Stimulated activated CD4-positive, alpha-beta T cell treated with anti-CD3 and anti-CD28 coated beads, Interleukin-4, amount 100 ng/mL, for 48 hours (primary cell): ENCODE measurements around the gene NLRP14.

ENCODE experiments used
- DNase-seq, 2 donors: peaks; one replicate each; pipeline ENCODE4 v3.0.0-alpha.2; 2020; ENCODE audit warnings: low read depth in 2 of 2

Gene NLRP14

GRCh38 chr11:7020183-7020917 is at the start of gene NLRP14, which contains the start of gene ZNF214:
Gene NLRP14 (plus strand): TSS chr11:7020479. CDS start chr11:7038587, 18,108 bp downstream.
Gene ZNF214 (minus strand): TSS chr11:7020346. CDS start chr11:7002835, 17,511 bp downstream.
- DNase-seq: no peak

GRCh38 chr11:6979365-6979764 is 40.9 kb upstream of the NLRP14 start:
- no peak for DNase-seq

DNA sequence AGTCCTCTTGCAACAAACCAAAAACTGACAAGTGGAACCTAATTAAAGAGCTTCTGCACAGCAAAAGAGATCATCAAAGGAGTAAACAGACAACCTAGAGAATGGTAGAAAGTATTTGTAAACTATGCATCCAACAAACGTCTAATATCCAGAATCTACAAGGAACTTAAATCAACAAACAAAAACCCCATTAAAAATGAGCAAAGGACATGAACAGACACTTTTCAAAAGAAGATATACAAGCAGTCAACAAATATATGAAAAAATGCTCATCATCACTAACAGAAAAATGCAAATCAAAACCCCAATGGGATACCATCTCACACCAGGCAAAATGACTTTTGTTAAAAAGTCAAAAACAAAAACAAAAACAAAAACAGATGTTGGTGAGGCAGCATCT is 33.8 kb upstream of the NLRP14 start:
- no peak for DNase-seq

DNA sequence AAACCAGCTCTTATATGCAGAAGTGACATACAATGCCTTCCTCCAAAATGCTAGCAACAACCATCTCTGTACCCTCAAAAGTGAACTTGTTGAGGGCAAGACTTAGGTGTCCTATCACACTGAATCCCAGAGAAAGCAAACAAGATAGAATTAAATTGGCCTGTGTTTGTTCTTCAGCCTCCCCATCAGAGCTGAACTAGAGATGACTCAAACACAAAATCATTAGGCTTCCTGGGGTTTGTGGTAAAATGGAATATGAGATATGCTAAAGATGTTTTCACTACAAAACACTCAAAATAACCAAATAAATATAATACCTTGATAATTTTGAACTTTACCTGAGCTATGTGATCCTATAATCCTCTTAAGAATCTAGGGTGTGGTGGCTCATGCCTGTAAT is 31.8 kb upstream of the NLRP14 start:
- DNase-seq: no peak

DNA sequence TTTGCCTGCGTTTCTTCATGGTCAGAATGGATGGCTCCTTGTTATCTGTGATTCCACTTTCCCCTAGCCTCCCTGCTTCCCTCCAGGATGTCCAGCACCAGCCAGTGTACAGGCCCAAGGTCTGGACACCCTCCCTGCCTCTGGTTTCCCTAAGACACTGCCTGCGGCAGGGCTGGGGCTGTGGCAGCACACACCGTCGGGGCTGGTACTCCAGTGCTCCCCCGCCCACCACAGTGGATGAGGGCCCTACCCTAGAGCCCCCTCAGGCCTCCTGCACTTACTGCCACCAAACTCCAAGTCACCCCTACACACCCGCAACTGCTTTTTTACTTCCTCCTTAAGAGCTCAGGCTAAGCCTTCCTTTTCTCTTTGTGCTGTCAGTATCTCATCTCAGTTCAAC is 29.1 kb upstream of the NLRP14 start:
- no peak for DNase-seq

- no peak for DNase-seq
Measured at GRCh38 chr11:6992026-6992425, 28.3 kb upstream of the NLRP14 start.

GRCh38 chr11:6992457-6993417 is 27.5 kb upstream of the NLRP14 start:
- DNase-seq: no peak

DNA sequence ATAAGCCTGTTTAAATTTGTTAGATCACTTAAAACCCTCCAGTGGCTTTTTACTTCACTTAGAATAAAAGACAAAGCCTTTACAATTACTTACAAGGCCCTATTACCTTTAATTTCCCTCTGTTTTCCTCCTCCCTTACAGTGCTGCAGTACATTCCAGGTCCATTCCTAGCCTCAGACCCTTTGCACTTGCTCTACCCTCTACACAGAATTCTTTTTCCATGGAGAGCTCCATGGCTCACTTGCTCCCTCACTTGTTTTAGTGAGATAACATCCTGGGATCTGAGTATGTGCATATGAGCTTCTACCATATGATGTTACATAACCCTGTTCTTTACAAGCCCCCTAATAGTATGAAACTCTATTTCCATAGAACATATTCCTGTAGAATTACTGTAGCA is 24.6 kb upstream of the NLRP14 start:
- no peak for DNase-seq

DNA sequence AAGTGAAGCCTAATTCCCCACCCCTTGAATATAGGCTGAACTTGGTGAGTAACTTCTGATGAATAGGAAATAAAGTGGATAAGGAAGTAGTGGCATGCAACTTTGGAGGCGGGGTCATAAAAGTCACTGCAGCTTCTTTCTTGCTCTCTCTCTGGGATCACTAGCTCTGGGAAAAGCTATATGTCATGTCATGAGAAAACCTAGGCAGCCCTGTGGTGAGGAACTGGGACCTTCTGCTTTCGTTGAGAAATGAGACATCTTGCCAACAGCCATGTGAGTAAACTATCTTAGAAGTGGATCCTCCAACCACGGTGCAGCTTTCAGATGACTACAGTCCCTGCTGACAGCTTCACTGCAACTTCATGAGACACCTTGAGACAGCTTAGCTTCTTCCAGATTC is 15.8 kb upstream of the NLRP14 start:
- no peak for DNase-seq

GRCh38 chr11:7014118-7014517 is 6.2 kb upstream of the NLRP14 start:
- DNase-seq: no peak

DNA sequence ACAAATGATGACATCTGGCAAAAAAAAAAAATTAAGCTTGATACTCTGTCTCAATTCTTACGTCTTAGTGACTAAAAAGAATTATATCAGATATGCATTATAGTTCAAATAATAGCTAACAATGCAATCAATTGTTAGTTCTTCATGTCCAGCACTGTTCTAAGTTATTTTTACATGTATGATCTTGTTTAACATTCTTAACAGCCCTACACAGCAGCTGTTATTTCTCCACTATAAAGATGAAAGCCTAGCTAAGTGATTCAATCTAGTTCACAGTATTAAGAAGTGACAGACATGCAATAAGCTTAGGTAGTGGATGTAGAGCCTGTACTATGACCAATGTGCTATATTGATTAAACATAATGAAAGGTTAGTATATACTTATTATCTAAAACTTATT is 4.3 kb upstream of the NLRP14 start:
- no peak for DNase-seq

DNA sequence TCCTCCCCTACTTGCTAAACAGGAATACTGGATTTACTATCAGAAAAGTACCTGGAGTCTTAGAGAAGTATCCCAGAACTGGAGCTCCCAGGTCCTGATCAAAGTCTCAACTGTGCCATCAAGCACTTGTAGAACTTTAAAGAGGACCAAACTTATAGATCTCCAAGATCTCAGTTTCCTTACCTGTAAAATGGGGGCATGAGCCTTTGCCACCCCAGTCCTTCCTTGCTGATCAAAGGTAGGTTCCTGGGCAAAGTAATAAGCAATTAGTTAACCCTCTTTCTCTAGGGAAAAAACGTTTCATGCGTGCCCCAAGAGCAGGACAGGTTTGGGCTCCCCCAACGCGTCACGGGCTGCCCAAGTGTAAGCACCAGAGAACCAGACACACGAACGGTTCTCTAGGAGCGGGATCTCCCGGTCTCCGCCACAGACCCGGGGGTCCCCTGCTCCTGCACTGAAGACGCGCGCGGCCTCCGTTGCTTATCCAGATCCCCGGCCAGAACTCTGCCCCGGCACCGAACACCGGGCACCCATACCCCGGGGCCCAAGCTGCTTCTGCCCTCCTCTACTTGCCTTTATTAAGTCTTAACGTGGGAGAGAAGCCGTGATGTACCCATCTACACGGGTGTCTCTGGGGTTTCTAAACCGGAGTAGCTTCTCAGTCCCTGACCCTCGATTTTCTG is 638 bp upstream of the NLRP14 start:
- no peak for DNase-seq

- no peak for DNase-seq
Measured at GRCh38 chr11:7021318-7021717, 1.0 kb downstream of the NLRP14 start.

- no peak for DNase-seq
Measured at GRCh38 chr11:7028141-7028540, 7.9 kb downstream of the NLRP14 start.

DNA sequence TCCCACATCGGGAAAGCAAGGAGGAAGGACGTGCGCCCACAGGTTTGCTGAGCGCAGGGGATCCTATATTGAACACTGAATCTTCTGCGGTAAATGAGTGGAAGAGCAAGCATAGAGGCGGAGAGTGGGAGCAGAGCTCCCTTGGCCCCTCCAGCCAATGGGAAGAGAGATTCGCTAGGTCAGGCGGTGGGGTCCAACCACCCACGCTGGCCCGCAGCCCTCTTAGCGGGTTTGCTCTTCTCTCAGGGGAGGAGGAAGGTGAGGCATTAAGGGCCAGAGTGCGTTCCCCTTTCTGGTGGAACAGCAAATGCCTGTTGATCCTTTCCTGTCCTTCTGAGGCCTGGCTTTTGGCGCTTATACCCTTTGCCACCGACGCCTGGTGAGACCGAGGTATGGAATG is 10.6 kb downstream of the NLRP14 start:
- no peak for DNase-seq

- DNase-seq: no peak
Measured at GRCh38 chr11:7031471-7031871, 11.2 kb downstream of the NLRP14 start.

DNA sequence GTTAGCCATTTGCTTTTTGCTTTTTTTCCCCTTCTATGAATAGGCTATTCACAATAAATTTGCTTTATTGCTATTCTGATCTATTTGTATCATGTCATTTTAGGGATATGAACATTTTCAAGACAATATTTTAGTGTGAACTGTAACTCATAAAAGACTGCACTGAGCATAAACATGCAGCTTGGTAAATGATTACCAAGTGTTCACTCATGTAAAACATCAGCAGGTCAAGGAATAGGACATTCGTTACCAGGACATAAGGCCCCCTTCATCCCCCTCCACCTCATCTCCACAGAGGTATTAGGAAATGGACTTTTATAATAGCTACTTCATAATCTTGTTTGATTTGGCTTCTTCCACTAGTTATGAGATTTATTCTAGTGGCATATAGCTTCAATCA is 12.4 kb downstream of the NLRP14 start:
- no peak for DNase-seq

GRCh38 chr11:7034019-7034418 is 13.7 kb downstream of the NLRP14 start:
- no peak for DNase-seq

DNA sequence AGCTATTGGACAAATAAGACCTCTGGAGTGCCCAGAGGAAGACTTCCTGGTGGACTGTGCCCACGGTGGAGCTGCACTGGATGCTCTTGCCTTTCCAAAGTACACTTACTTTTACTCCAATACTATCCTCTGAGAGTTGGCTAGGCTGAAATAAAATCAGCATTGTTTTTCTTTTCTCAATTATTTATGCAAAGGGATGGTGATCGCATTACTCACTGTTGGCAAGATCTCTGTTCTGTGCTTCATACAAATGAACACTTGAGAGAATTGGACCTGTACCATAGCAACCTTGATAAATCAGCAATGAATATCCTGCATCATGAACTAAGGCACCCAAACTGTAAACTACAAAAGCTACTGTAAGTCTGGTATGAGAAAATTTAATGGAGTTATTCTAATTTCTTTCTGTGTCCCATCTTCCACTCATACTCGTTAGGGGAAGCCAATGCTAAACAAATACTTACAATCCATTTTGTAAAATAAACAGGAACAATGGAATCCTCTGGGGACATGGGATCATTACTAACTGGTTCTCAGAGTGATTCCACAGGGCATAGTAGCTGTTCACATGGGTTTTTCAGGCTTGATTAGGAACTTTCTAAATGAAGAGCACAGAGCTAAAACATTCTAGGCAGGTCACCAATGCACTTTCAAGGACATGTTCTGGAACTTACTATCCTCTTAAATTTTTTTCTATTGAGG is 26.3 kb downstream of the NLRP14 start:
- DNase-seq: no peak

DNA sequence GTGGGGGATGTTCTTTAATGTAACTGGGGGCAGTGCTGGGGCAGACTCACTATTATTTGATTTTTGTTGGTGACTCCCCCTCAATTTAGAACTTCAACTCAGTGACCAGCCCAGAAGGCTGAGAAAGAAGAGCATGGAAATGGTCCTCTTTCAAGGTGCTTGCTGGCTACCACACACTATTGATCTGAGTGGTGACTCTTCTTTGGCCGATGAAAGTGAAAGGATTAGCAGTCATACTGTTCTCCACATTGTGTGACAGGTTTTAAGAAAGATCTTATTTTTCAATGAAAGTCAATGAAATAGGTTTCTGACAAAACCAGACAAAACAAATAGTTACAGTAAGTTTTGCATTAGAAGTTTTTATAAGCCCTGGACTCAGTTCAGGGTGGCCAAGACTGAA is 29.9 kb downstream of the NLRP14 start:
- no peak for DNase-seq

- DNase-seq: no peak
Measured at GRCh38 chr11:7056828-7057513, 36.7 kb downstream of the NLRP14 start.
